ENCODE data around the gene FGD4.
"Not testable (repeated sequence)": the region's sequence is repeated elsewhere in the genome, so short reads cannot be mapped to it uniquely, and the experiment has no call there.

Gene FGD4

GRCh38 chr12:32561931-32562341 lies 162.6 kb downstream of the FGD4 start:
- DNase-seq (ENCODE audit: low spot score) = no peak

GRCh38 chr12:32562413-32562812 lies 163.1 kb downstream of the FGD4 start:
- not testable (repeated sequence) for DNase-seq (ENCODE audit: low spot score)

- no peak for DNase-seq (ENCODE audit: low spot score)
These were observed 167.4 kb downstream of the FGD4 start for GRCh38 chr12:32566663-32567295.

- no peak for DNase-seq (ENCODE audit: low spot score)
These were observed 167.9 kb downstream of the FGD4 start for GRCh38 chr12:32567296-32567674.

- no peak for DNase-seq (ENCODE audit: low spot score)
These were observed 168.9 kb downstream of the FGD4 start for GRCh38 chr12:32568228-32568627.

- DNase-seq (ENCODE audit: low spot score) = no peak
These were observed 169.9 kb downstream of the FGD4 start for GRCh38 chr12:32569259-32569658.

GRCh38 chr12:32574585-32574984 lies 175.2 kb downstream of the FGD4 start:
- no peak for DNase-seq (ENCODE audit: low spot score)

GRCh38 chr12:32577328-32577727 lies 178.0 kb downstream of the FGD4 start:
- no peak for DNase-seq (ENCODE audit: low spot score)

- no peak for DNase-seq (ENCODE audit: low spot score)
These were observed 184.2 kb downstream of the FGD4 start for GRCh38 chr12:32583534-32583933.

- DNase-seq (ENCODE audit: low spot score) = no peak
These were observed 186.3 kb downstream of the FGD4 start for GRCh38 chr12:32585680-32586079.

- no peak for DNase-seq (ENCODE audit: low spot score)
These were observed 187.0 kb downstream of the FGD4 start for GRCh38 chr12:32586390-32586789.

GRCh38 chr12:32587581-32588495 lies 188.5 kb downstream of the FGD4 start:
- DNase-seq (ENCODE audit: low spot score) = no peak

- DNase-seq (ENCODE audit: low spot score) = no peak
These were observed 189.2 kb downstream of the FGD4 start for GRCh38 chr12:32588604-32589003.

GRCh38 chr12:32589165-32589865 lies 190.0 kb downstream of the FGD4 start:
- DNase-seq (ENCODE audit: low spot score) = no peak

GRCh38 chr12:32595251-32595650 lies 195.9 kb downstream of the FGD4 start:
- DNase-seq (ENCODE audit: low spot score) = no peak

GRCh38 chr12:32596030-32596429 lies 196.7 kb downstream of the FGD4 start:
- no peak for DNase-seq (ENCODE audit: low spot score)

- DNase-seq (ENCODE audit: low spot score) = no peak
These were observed 199.3 kb downstream of the FGD4 start for GRCh38 chr12:32598688-32599087.

- no peak for DNase-seq (ENCODE audit: low spot score)
These were observed 201.3 kb downstream of the FGD4 start for GRCh38 chr12:32600681-32601080.

- DNase-seq (ENCODE audit: low spot score) = no peak
These were observed 203.7 kb downstream of the FGD4 start for GRCh38 chr12:32603071-32603470.

GRCh38 chr12:32603858-32604257 lies 204.5 kb downstream of the FGD4 start:
- no peak for DNase-seq (ENCODE audit: low spot score)

- DNase-seq (ENCODE audit: low spot score) = no peak
These were observed 205.2 kb downstream of the FGD4 start for GRCh38 chr12:32604565-32604964.

GRCh38 chr12:32605326-32606095 lies 206.2 kb downstream of the FGD4 start:
- no peak for DNase-seq (ENCODE audit: low spot score)
